K562 (cell line): ENCODE measurements around the gene KCND1.

Source experiments
- ZNF589 ChIP-seq: fragments of 200-800 bp; sonication (Bioruptor generic); IDR thresholded peaks from 2 replicates; pipeline ENCODE4 v1.6.1; 2016; ENCODE audit warnings: low read depth, missing genetic modification characterization, missing compliant biosample characterization
- TF ChIP-seq, protein P1 (sequence below), 2 experiments: IDR thresholded peaks; 2 replicates each; pipeline ENCODE4 v1.6.1; 2011; ENCODE audit warnings: borderline replicate concordance in 1 of 2, control low read depth in 1 of 2, low read depth in 1 of 2, low read length in 1 of 2, mild to moderate bottlenecking in 1 of 2, mixed read lengths in 1 of 2, moderate library complexity in 1 of 2; ENCODE audit not compliant: insufficient read depth in 1 of 2, insufficient read length in 1 of 2, poor library complexity in 1 of 2, severe bottlenecking in 1 of 2; ENCODE audit errors: extremely low read depth in 1 of 2
- TF ChIP-seq, protein P2 (sequence below), 3 experiments: IDR thresholded peaks in 2 of 3; conservative IDR thresholded peaks in 1 of 3; 2 replicates each; pipeline ENCODE4 v1.5.1; 2011 to 2012; ENCODE audit warnings: low read length in 3 of 3, mild to moderate bottlenecking in 3 of 3, control low read depth in 2 of 3, improper control_type of control experiment in 1 of 3, inconsistent platforms in 1 of 3, low read depth in 1 of 3, mixed read lengths in 1 of 3, moderate library complexity in 1 of 3; ENCODE audit not compliant: insufficient read depth in 2 of 3
- TF ChIP-seq, protein P3 (sequence below), 2 experiments: fragments of 450-650 bp in 1 of 2; sonication (generic) in 1 of 2; formaldehyde crosslinking in 1 of 2; IDR thresholded peaks in 1 of 2; conservative IDR thresholded peaks in 1 of 2; 2 replicates each; pipeline versions ENCODE4 v1.6.1 to v1.8.1; 2016 to 2023; ENCODE audit warnings: mild to moderate bottlenecking in 2 of 2, moderate library complexity in 2 of 2, inconsistent platforms in 1 of 2, missing genetic modification reagents in 1 of 2

DNA sequence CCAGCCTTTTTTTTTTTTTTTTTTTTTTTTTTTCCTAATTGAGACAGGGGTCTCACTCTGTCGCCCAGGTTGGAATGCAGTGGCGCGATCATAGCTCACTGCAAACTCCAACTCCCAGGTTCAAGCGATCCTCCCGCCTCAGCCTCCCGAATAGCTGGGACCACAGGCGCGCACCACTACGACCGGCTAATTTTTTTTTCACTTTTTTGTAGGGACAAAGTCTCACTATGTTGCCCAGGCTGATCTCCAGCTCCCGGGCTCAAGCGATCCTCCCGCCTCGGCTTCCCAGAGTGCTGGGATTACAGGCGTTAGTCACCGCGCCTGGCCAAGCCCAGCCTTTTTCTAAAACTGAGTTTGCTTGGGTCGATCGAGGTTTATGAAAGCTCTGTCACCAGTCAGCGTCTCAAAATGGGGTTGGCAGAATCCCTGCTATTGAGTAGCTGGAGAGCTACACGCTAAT lies 13.0 kb downstream of the KCND1 start:
- TF ChIP-seq, protein P1, sequence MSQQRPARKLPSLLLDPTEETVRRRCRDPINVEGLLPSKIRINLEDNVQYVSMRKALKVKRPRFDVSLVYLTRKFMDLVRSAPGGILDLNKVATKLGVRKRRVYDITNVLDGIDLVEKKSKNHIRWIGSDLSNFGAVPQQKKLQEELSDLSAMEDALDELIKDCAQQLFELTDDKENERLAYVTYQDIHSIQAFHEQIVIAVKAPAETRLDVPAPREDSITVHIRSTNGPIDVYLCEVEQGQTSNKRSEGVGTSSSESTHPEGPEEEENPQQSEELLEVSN (IDR thresholded peaks at IDR 0.05; ENCODE audit: borderline replicate concordance in 1 of 2, extremely low read depth in 1 of 2, insufficient read depth in 1 of 2, insufficient read length in 1 of 2, low read depth in 1 of 2, low read length in 1 of 2, poor library complexity in 1 of 2, severe bottlenecking in 1 of 2), result no peak
- TF ChIP-seq, protein P2, sequence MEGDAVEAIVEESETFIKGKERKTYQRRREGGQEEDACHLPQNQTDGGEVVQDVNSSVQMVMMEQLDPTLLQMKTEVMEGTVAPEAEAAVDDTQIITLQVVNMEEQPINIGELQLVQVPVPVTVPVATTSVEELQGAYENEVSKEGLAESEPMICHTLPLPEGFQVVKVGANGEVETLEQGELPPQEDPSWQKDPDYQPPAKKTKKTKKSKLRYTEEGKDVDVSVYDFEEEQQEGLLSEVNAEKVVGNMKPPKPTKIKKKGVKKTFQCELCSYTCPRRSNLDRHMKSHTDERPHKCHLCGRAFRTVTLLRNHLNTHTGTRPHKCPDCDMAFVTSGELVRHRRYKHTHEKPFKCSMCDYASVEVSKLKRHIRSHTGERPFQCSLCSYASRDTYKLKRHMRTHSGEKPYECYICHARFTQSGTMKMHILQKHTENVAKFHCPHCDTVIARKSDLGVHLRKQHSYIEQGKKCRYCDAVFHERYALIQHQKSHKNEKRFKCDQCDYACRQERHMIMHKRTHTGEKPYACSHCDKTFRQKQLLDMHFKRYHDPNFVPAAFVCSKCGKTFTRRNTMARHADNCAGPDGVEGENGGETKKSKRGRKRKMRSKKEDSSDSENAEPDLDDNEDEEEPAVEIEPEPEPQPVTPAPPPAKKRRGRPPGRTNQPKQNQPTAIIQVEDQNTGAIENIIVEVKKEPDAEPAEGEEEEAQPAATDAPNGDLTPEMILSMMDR (IDR thresholded peaks at IDR 0.05 in 2 of 3, conservative IDR thresholded peaks at IDR 0.05 in 1 of 3; ENCODE audit: insufficient read depth in 2 of 3, low read depth in 1 of 3, low read length in 3 of 3), result no peak
- TF ChIP-seq, protein P3, sequence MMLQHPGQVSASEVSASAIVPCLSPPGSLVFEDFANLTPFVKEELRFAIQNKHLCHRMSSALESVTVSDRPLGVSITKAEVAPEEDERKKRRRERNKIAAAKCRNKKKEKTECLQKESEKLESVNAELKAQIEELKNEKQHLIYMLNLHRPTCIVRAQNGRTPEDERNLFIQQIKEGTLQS (IDR thresholded peaks at IDR 0.05), result no peak
- TF ChIP-seq, protein P3 (CRISPR knock-in tag; conservative IDR thresholded peaks at IDR 0.05), result no peak
- no peak for TF ChIP-seq ZNF589 (CRISPR knock-in tag)
